Measurements from ENCODE around the gene SORCS2. TPM values are rescaled to one million over a fixed set of nuclear protein-coding genes. Genes with fewer than 3 reads are reported as not detected.
A peak's percentile ranks its signal among the peaks of the same experiment; 100 is the strongest.

The SORCS2 gene
- polyA plus RNA-seq, 1 donor from 2014 or later = 1.0 TPM

DNA sequence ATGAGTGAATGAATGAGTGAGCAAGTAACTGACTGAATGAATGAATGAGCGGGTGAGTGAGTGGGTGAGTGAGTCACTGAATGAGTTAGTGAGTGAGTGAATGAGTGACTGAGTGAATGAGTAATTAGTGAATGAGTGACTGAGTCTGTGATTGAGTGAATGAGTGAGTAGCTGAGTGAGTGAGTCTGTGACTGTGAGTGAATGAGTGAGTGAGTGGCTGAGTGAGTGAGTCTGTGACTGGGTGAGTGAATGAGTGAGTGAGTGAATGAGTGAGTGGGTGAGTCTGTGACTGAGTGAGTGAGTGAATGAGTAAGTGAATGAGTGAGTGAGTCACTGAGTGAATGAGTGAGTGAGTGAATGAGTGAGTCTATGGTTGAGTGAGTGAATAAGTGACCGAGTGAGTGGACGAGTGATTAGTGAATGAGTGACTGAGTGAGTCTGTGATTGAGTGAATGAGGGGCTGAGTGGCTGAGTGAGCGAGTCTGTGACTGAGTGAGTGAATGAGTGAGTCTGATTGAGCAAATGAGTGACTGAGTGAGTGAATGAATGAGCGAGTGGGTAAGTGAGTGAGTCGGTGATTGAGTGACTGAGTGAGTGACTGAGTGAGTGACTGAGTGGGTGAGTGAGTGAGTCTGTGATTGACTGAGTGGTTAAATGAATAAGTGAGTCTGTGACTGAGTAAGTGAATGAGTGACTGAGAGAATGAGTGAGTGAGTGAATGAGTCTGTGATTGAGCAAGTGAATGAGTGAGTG, 465.4 kb downstream of the SORCS2 start:
- TF ChIP-seq SMC3 (conservative IDR thresholded peaks at IDR 0.05; ENCODE audit: poor library complexity) = no peak
- peak; percentile 34 for TF ChIP-seq EP300 (conservative IDR thresholded peaks at IDR 0.05; ENCODE audit: poor library complexity, severe bottlenecking)
- peak; percentile 3 for TF ChIP-seq POLR2AphosphoS5 (IDR thresholded peaks at IDR 0.05)
- TF ChIP-seq EZH2 (IDR thresholded peaks at IDR 0.05; ENCODE audit: borderline replicate concordance, insufficient read depth, low read length, poor library complexity, severe bottlenecking) = no peak
- TF ChIP-seq MXI1 (conservative IDR thresholded peaks at IDR 0.05; ENCODE audit: poor library complexity, severe bottlenecking) = no peak
- TF ChIP-seq RAD21 (conservative IDR thresholded peaks at IDR 0.05) = no peak
- TF ChIP-seq, protein P1, sequence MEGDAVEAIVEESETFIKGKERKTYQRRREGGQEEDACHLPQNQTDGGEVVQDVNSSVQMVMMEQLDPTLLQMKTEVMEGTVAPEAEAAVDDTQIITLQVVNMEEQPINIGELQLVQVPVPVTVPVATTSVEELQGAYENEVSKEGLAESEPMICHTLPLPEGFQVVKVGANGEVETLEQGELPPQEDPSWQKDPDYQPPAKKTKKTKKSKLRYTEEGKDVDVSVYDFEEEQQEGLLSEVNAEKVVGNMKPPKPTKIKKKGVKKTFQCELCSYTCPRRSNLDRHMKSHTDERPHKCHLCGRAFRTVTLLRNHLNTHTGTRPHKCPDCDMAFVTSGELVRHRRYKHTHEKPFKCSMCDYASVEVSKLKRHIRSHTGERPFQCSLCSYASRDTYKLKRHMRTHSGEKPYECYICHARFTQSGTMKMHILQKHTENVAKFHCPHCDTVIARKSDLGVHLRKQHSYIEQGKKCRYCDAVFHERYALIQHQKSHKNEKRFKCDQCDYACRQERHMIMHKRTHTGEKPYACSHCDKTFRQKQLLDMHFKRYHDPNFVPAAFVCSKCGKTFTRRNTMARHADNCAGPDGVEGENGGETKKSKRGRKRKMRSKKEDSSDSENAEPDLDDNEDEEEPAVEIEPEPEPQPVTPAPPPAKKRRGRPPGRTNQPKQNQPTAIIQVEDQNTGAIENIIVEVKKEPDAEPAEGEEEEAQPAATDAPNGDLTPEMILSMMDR (IDR thresholded peaks at IDR 0.05; ENCODE audit: poor library complexity, severe bottlenecking) = no peak
- no peak for TF ChIP-seq TAF1 (IDR thresholded peaks at IDR 0.05; ENCODE audit: low read depth)
- TF ChIP-seq REST (IDR thresholded peaks at IDR 0.05; ENCODE audit: borderline replicate concordance) = no peak
- Histone ChIP-seq H3K79me2 (replicated peaks; ENCODE audit: insufficient read depth, low read length) (no peaks in the 10 kb centered on the region), H3K36me3 (ENCODE audit: insufficient read depth, low read length) (no peaks in the 10 kb centered on the region), H2AFZ (ENCODE audit: low read depth, low read length) (no peak overlapping the region), H4K20me1 (ENCODE audit: insufficient read depth) (no peaks in the 10 kb centered on the region), H3K4me3 (ENCODE audit: low read length) (no peak overlapping the region), H3K9ac (ENCODE audit: low read length) (no peak overlapping the region), H3K9me2 (ENCODE audit: insufficient read depth, low read length) (no peaks in the 10 kb centered on the region), H3K27me3 (ENCODE audit: insufficient read depth, low read depth, low read length) (no peaks in the 10 kb centered on the region), H3K27ac (ENCODE audit: low read length) (no peak overlapping the region), H3K4me2 (ENCODE audit: low read length) (no peak overlapping the region), H3F3A (ENCODE audit: insufficient read depth, low read length, poor library complexity, severe bottlenecking) (peaks cover 3% of the 10 kb centered on the region), H3K9me3 (ENCODE audit: low read length) (no peaks in the 10 kb centered on the region)

DNA sequence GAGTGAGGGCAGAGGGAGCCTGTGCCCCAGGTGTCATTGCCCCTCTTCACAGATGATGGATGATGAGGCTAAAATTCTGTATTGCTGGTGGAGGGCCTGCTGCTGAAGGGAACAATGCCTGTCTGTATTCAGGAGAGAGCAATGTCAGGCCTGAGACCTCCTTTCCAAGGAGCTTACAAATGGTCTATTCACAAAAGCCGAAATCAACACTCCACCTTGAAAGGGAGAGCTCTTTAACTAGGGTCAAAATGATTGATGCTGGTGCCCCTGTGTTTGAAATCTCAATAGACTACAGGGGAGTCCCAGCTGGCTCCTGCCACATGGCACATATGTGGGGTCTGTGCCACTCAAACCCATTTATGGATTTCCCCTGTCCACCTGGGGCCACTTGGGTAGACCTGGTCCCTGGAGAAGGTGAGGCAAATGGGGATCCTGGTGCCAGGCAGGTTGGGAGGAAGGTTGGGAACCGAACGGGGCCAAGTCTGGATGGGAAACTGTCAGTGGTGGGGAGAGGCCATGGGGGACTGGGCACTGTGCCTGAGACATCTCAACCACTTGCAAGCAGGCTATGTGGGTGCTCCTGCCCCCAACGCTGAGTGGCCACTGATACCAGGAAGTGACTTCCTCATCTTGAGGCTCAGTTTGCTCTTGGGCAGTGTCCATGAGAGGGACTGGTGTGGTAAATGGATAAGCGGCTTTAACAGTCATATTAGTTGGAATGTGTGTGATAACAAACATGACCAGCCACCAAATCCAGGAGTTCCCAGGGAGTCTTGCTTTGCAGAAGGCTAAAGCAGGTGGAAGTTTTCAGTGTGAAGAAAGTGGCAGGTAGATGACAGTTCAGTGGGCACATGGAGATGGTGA, 466.2 kb downstream of the SORCS2 start:
- no peaks in the 10 kb centered on the region for H3K27me3 ChIP-seq (ENCODE audit: insufficient read depth, low read depth, low read length)
- H3K9me3 ChIP-seq (ENCODE audit: low read length) = no peaks in the 10 kb centered on the region
- H3K4me3 ChIP-seq (ENCODE audit: low read length) = no peak overlapping the region
- TF ChIP-seq EZH2 (IDR thresholded peaks at IDR 0.05; ENCODE audit: borderline replicate concordance, insufficient read depth, low read length, poor library complexity, severe bottlenecking) = no peak
- no peak for TF ChIP-seq RAD21 (conservative IDR thresholded peaks at IDR 0.05)
- TF ChIP-seq, protein P1 (IDR thresholded peaks at IDR 0.05; ENCODE audit: poor library complexity, severe bottlenecking) = no peak
- no peak for TF ChIP-seq EP300 (conservative IDR thresholded peaks at IDR 0.05; ENCODE audit: poor library complexity, severe bottlenecking)
- TF ChIP-seq SMC3 (conservative IDR thresholded peaks at IDR 0.05; ENCODE audit: poor library complexity) = no peak
- TF ChIP-seq MXI1 (conservative IDR thresholded peaks at IDR 0.05; ENCODE audit: poor library complexity, severe bottlenecking) = no peak
- no peak for TF ChIP-seq TAF1 (IDR thresholded peaks at IDR 0.05; ENCODE audit: low read depth)
- no peak for TF ChIP-seq REST (IDR thresholded peaks at IDR 0.05; ENCODE audit: borderline replicate concordance)
- TF ChIP-seq POLR2AphosphoS5 (IDR thresholded peaks at IDR 0.05) = no peak
- H3K36me3 ChIP-seq (ENCODE audit: insufficient read depth, low read length) = no peaks in the 10 kb centered on the region
- no peak overlapping the region for H2AFZ ChIP-seq (ENCODE audit: low read depth, low read length)
- H3K9me2 ChIP-seq (ENCODE audit: insufficient read depth, low read length) = no peaks in the 10 kb centered on the region
- peaks cover 3% of the 10 kb centered on the region for H3F3A ChIP-seq (ENCODE audit: insufficient read depth, low read length, poor library complexity, severe bottlenecking)
- no peak overlapping the region for H3K4me2 ChIP-seq (ENCODE audit: low read length)
- H3K9ac ChIP-seq (ENCODE audit: low read length) = no peak overlapping the region
- H4K20me1 ChIP-seq (ENCODE audit: insufficient read depth) = no peaks in the 10 kb centered on the region
- no peak overlapping the region for H3K27ac ChIP-seq (ENCODE audit: low read length)
- no peaks in the 10 kb centered on the region for H3K79me2 ChIP-seq (replicated peaks; ENCODE audit: insufficient read depth, low read length)

All from neural cell (in vitro differentiated cells).